Measurements from ENCODE around the gene ITIH5.

ITIH5 gene

DNA sequence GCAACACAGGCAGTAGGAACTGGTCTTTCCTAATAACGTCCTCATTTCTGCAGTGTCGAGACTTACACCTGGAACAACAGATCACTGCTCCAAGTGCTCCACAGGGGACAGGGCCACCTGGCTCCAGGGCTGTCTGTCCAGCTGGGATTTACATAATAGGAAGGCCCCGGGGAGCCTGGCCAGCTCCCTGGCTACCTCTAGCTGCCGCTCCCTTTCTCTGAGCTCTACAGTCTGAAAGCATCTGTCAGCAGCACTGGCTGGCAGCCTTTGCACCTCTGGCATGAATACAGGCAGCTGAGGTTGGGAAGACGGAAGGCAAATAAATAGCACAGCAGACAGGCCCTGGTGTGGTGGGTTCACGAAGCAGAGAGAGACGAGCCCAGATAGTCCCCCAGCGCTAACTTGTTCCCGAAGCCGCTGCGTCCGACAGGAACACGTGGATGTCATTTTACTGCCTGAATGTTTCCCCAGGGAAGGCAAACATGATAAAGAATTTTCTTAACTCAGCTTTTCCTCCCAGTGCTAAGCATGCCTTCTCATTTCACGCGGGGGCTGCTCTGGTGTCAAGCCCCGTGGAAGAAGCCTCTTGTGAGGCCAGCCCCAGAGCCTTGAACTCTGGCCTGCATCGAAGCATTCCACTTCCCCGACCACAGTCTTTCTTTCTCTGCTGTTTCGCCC is 105.4 kb downstream of the ITIH5 start:
- DNase-seq (ENCODE audit: low read depth, low spot score) = no peak

DNA sequence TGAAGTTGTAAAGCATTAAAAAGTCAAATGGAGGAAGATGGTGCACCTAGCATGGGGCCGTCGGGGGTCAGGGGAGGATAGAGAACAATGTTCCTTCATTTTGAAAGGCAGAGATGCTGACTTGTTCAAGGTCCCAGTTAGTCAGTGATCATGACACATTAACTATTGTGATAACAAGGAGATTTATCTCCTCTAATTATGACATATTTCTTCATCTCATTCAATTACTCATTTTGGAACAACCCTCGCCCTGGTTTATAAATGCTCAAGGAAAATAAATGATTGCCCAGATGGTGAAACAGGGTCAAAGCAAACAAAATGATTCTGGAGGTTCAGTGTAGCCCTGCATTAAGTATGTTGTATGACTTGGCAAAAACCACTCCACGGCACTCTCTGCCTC is 106.2 kb downstream of the ITIH5 start:
- TF ChIP-seq EZH2 (IDR thresholded peaks at IDR 0.05) = no peak
- no peak for TF ChIP-seq FOXP2 (optimal IDR thresholded peaks at IDR 0.05; ENCODE audit: control extremely low read depth, extremely low read length, insufficient read depth)
- TF ChIP-seq POLR2AphosphoS5 (IDR thresholded peaks at IDR 0.05; ENCODE audit: borderline replicate concordance, low read depth, low read length) = no peak
- no peaks in the 10 kb centered on the region for H3K9me3 ChIP-seq (ENCODE audit: low read depth, low read length)
- no peak overlapping the region for H3K9ac ChIP-seq (ENCODE audit: insufficient read length)
- no peak for DNase-seq (ENCODE audit: low read depth, low spot score)
- H3K36me3 ChIP-seq (ENCODE audit: insufficient read depth, low read length) = no peaks in the 10 kb centered on the region
- H3K27ac ChIP-seq = no peak overlapping the region
- H3K4me3 ChIP-seq = no peak overlapping the region

More for the DNA sequence above, 105.4 kb downstream of the ITIH5 start:
- H3K9ac ChIP-seq (ENCODE audit: insufficient read length) = no peak overlapping the region
- no peak overlapping the region for H3K4me3 ChIP-seq
- no peaks in the 10 kb centered on the region for H3K36me3 ChIP-seq (ENCODE audit: insufficient read depth, low read length)
- H3K9me3 ChIP-seq (ENCODE audit: low read depth, low read length) = no peaks in the 10 kb centered on the region
- no peak overlapping the region for H3K27ac ChIP-seq
- no peak for TF ChIP-seq POLR2AphosphoS5 (IDR thresholded peaks at IDR 0.05; ENCODE audit: borderline replicate concordance, low read depth, low read length)
- no peak for TF ChIP-seq FOXP2 (optimal IDR thresholded peaks at IDR 0.05; ENCODE audit: control extremely low read depth, extremely low read length, insufficient read depth)
- no peak for TF ChIP-seq EZH2 (IDR thresholded peaks at IDR 0.05)

DNA sequence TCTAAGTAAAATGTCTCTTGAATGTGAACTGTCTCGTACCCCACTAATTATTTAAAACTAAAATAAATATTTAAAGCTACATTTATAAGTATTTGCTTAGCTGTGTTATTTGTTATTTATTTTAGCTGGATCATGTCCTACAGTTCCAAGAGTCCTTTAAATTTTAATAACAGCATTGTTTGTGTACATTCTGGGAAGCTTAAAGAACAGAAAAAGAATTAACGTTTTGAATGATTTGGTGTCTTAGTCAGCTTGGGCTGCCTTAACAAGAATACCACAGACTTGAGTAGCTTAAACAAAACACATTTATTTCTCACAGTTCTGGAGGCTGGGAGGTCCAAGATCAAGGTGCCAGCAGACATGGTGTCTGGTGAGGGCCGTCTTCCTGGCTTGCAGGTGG is 107.4 kb downstream of the ITIH5 start:
- Histone ChIP-seq H3K9ac (ENCODE audit: insufficient read length) (no peak overlapping the region), H3K9me3 (ENCODE audit: low read depth, low read length) (no peaks in the 10 kb centered on the region), H3K36me3 (ENCODE audit: insufficient read depth, low read length) (no peaks in the 10 kb centered on the region), H3K27ac (no peak overlapping the region), H3K4me3 (no peak overlapping the region)
- no peak for TF ChIP-seq POLR2AphosphoS5 (IDR thresholded peaks at IDR 0.05; ENCODE audit: borderline replicate concordance, low read depth, low read length)
- no peak for TF ChIP-seq EZH2 (IDR thresholded peaks at IDR 0.05)
- no peak for TF ChIP-seq FOXP2 (optimal IDR thresholded peaks at IDR 0.05; ENCODE audit: control extremely low read depth, extremely low read length, insufficient read depth)
- DNase-seq (ENCODE audit: low read depth, low spot score) = no peak

DNA sequence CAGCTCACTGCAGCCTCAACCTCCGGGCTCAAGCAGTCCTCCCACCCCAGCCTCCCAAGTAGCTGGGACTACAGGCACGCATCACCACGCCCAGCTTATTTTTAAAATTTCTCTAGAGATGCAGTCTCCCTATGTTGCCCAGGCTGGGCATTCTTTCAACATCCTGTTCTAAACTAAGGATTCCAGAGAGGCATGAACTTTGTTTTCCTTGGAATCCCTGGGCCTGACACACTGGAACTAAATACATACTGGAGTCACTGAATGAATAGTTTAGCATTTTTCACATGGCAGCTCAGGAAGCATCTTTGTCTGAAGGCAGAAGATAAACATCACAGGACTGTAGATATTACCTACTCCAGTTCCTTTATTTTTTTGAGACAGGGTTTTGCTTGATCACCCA is 108.7 kb downstream of the ITIH5 start:
- no peak for DNase-seq (ENCODE audit: low read depth, low spot score)
- no peaks in the 10 kb centered on the region for H3K9me3 ChIP-seq (ENCODE audit: low read depth, low read length)
- no peak overlapping the region for H3K27ac ChIP-seq
- no peaks in the 10 kb centered on the region for H3K36me3 ChIP-seq (ENCODE audit: insufficient read depth, low read length)
- TF ChIP-seq FOXP2 (optimal IDR thresholded peaks at IDR 0.05; ENCODE audit: control extremely low read depth, extremely low read length, insufficient read depth) (no peak), POLR2AphosphoS5 (IDR thresholded peaks at IDR 0.05; ENCODE audit: borderline replicate concordance, low read depth, low read length) (no peak), EZH2 (IDR thresholded peaks at IDR 0.05) (no peak)
- no peak overlapping the region for H3K9ac ChIP-seq (ENCODE audit: insufficient read length)
- H3K4me3 ChIP-seq = no peak overlapping the region

DNA sequence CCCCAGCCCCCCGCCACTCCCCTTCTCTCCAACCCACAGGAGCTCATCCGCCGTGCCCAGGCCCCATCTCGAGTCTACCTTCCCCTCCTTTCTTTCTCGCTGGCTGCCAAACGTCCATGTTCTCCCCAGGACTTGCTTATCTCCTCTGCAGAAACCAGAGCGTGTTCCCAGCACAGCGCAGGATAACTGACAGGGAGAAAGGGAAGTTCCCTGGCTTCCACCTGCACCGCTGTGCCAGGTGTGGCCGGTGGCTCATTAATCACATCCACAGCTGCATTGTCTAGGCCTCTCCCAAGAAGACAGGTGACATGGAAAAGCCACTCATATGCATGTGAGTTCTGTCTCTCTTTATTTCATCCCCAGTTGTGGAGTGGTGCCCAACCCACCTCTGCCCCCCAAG is 113.2 kb downstream of the ITIH5 start:
- no peak for TF ChIP-seq POLR2AphosphoS5 (IDR thresholded peaks at IDR 0.05; ENCODE audit: borderline replicate concordance, low read depth, low read length)
- TF ChIP-seq EZH2 (IDR thresholded peaks at IDR 0.05) = no peak
- no peak for TF ChIP-seq FOXP2 (optimal IDR thresholded peaks at IDR 0.05; ENCODE audit: control extremely low read depth, extremely low read length, insufficient read depth)
- Histone ChIP-seq H3K9me3 (ENCODE audit: low read depth, low read length) (no peaks in the 10 kb centered on the region), H3K36me3 (ENCODE audit: insufficient read depth, low read length) (no peaks in the 10 kb centered on the region), H3K27ac (no peak overlapping the region), H3K4me3 (no peak overlapping the region), H3K9ac (ENCODE audit: insufficient read length) (no peak overlapping the region)
- no peak for DNase-seq (ENCODE audit: low read depth, low spot score)

DNA sequence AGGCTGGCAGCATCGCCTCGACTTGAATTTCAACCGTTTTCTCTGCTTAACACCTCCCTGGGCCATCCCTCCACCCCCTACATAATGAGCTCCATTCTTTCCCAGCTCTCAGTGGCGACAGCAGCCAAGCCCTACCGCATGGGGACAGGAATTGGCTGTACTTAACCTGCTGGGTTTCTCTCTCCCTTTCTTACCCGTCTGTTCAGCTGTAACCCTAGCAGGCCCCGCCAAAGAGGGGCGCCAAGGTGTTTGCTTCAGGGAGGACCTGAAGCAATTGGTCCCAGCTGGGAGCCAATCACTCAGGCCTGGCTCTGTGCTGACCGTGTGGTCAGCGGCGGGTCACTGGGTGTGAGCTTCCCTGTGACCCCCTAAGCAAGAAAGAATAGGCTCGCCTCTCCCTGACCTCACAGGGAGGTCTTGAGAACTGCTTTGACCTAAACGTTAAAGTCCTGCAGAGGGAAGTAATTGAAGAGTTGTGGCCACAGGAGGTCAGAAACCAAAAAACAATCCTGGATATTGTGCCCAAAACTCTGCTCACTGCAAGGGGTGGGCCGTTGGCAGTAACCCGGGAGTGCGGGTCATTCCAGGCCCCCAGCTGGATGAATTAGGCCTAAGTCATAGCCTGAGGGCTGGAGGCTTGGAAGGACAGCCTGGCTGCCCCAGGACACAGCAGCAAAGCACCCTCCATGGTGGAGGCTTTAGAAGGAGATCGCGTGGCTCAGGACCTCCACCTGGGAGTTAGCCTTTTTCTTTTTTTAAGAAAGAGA is 114.6 kb downstream of the ITIH5 start:
- no peaks in the 10 kb centered on the region for H3K9me3 ChIP-seq (ENCODE audit: low read depth, low read length)
- no peak overlapping the region for H3K9ac ChIP-seq (ENCODE audit: insufficient read length)
- no peak for DNase-seq (ENCODE audit: low read depth, low spot score)
- no peak overlapping the region for H3K27ac ChIP-seq
- H3K36me3 ChIP-seq (ENCODE audit: insufficient read depth, low read length) = no peaks in the 10 kb centered on the region
- no peak overlapping the region for H3K4me3 ChIP-seq
- TF ChIP-seq EZH2 (IDR thresholded peaks at IDR 0.05) (no peak), POLR2AphosphoS5 (IDR thresholded peaks at IDR 0.05; ENCODE audit: borderline replicate concordance, low read depth, low read length) (no peak), FOXP2 (optimal IDR thresholded peaks at IDR 0.05; ENCODE audit: control extremely low read depth, extremely low read length, insufficient read depth) (no peak)

DNA sequence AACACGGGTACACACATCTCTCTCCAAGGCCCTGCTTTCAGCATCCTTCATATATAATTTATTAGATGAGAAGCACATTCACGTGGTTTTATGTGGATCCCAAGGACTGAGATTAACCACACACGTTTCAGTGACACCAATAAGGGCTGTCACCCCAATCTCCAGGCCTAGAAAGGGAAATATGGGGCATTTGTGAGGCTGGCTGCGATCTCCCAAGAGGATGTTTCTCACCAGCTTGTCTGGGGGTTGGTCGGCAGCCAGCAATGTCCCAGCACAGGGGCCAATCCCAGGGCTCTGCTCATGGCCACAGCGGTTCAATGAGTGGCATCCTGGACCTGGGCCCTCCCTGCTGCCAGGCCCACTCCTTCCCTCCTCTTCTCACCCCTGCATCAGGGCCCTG is 115.5 kb downstream of the ITIH5 start:
- H3K27ac ChIP-seq = no peak overlapping the region
- H3K9ac ChIP-seq (ENCODE audit: insufficient read length) = no peak overlapping the region
- no peaks in the 10 kb centered on the region for H3K36me3 ChIP-seq (ENCODE audit: insufficient read depth, low read length)
- H3K9me3 ChIP-seq (ENCODE audit: low read depth, low read length) = no peaks in the 10 kb centered on the region
- no peak for DNase-seq (ENCODE audit: low read depth, low spot score)
- TF ChIP-seq EZH2 (IDR thresholded peaks at IDR 0.05) = no peak
- no peak for TF ChIP-seq POLR2AphosphoS5 (IDR thresholded peaks at IDR 0.05; ENCODE audit: borderline replicate concordance, low read depth, low read length)
- no peak for TF ChIP-seq FOXP2 (optimal IDR thresholded peaks at IDR 0.05; ENCODE audit: control extremely low read depth, extremely low read length, insufficient read depth)
- H3K4me3 ChIP-seq = no peak overlapping the region

DNA sequence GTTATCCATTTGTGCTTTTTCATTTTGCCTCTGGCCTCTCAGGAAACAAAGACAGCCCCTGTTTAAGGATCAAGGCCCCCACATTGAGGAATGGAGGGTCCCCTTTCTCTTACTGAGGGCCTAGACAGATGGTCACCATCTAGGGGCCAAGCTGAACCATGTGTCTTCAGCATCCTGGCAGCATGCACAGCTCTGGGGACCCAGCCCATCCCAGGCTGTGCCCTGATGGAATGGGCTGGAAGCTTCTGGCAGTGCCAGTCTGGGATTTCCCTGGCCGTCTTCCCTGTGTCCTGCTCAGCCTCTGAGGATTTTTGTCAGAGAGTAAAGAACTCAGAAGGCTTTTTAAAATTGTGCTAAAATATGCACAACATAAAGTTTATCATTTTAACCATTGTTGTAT is 116.8 kb downstream of the ITIH5 start:
- Histone ChIP-seq H3K27ac (no peak overlapping the region), H3K9ac (ENCODE audit: insufficient read length) (no peak overlapping the region), H3K36me3 (ENCODE audit: insufficient read depth, low read length) (no peaks in the 10 kb centered on the region), H3K9me3 (ENCODE audit: low read depth, low read length) (no peaks in the 10 kb centered on the region), H3K4me3 (no peak overlapping the region)
- no peak for DNase-seq (ENCODE audit: low read depth, low spot score)
- TF ChIP-seq FOXP2 (optimal IDR thresholded peaks at IDR 0.05; ENCODE audit: control extremely low read depth, extremely low read length, insufficient read depth) = no peak
- TF ChIP-seq EZH2 (IDR thresholded peaks at IDR 0.05) = no peak
- no peak for TF ChIP-seq POLR2AphosphoS5 (IDR thresholded peaks at IDR 0.05; ENCODE audit: borderline replicate concordance, low read depth, low read length)
